ENCODE data around the gene FGF14.

- TF ChIP-seq CTCF (IDR thresholded peaks at IDR 0.05; ENCODE audit: low read depth, low read length), result no peak
- no peak for TF ChIP-seq EZH2phosphoT487 (IDR thresholded peaks at IDR 0.05; ENCODE audit: low read depth)
Measured at GRCh38 chr13:101779147-101779546, 622.7 kb downstream of the FGF14 start.
